Caco-2 (cell line): ENCODE measurements around the gene DTYMK. TPM values are rescaled to one million over a fixed set of nuclear protein-coding genes. Genes with fewer than 3 reads are reported as not detected.
A peak's percentile ranks its signal among the peaks of the same experiment; 100 is the strongest.

ENCODE experiments used
- BruUV-seq: library from RNA; stranded (reverse); fragments of 400-500 nt; replicated peaks from 2 replicates; lab custom pipeline; 2021; lab: Mats Ljungman, UMichigan
- CTCF ChIA-PET: fragments of 300-600 bp; sonication (Branson Sonifier 250); formaldehyde crosslinking; loops from one replicate; lab custom pipeline; 2022; ENCODE audit warnings: antibody characterized with exemption; lab: Charles Lee
- POLR2A ChIA-PET: fragments of 300-600 bp; sonication (Branson Sonifier 250); formaldehyde crosslinking; loops from one replicate; lab custom pipeline; 2022; ENCODE audit warnings: antibody characterized with exemption; lab: Charles Lee
- DNase-seq, 2 experiments: peaks; one replicate each; pipeline versions ENCODE4 v3.0.0 to v3.0.0-alpha.2; 2020 to 2022
- H3K27me3 ChIP-seq: replicated peaks from 2 replicates; pipeline ENCODE4 v1.6.0; 2011; ENCODE audit warnings: low read length; ENCODE audit not compliant: control insufficient read depth, insufficient read depth
- H3K36me3 ChIP-seq: 2 replicates; pipeline ENCODE4 v1.5.1; 2011; ENCODE audit warnings: low read length; ENCODE audit not compliant: control insufficient read depth, insufficient read depth
- H3K4me1 ChIP-seq: fragments of 250-450 bp; sonication (Bioruptor Pico); 2 replicates; pipeline ENCODE4 v1.5.1; 2020; ENCODE audit warnings: mild to moderate bottlenecking
- H3K4me3 ChIP-seq: 2 replicates; pipeline ENCODE4 v1.5.1; 2011; ENCODE audit warnings: low read depth, mild to moderate bottlenecking, control low read depth, low read length
- H3K9me3 ChIP-seq: fragments of 250-450 bp; sonication (Bioruptor Pico); 2 replicates; pipeline ENCODE4 v1.5.1; 2020; ENCODE audit warnings: mild to moderate bottlenecking, moderate library complexity
- H3K27ac Mint-ChIP-seq: one replicate; pipeline ENCODE4 v1.8.0; 2022; ENCODE audit warnings: mixed read lengths; ENCODE audit not compliant: unreplicated experiment
- H3K27me3 Mint-ChIP-seq: one replicate; pipeline ENCODE4 v1.8.0; 2022; ENCODE audit warnings: mixed read lengths; ENCODE audit not compliant: insufficient read depth, unreplicated experiment
- H3K36me3 Mint-ChIP-seq: one replicate; pipeline ENCODE4 v1.8.0; 2022; ENCODE audit warnings: mild to moderate bottlenecking, mixed read lengths; ENCODE audit not compliant: insufficient read depth, unreplicated experiment
- H3K4me1 Mint-ChIP-seq: one replicate; pipeline ENCODE4 v1.8.0; 2022; ENCODE audit warnings: low read depth, mixed read lengths; ENCODE audit not compliant: unreplicated experiment
- H3K4me3 Mint-ChIP-seq: one replicate; pipeline ENCODE4 v1.8.0; 2022; ENCODE audit warnings: mild to moderate bottlenecking, moderate library complexity, mixed read lengths; ENCODE audit not compliant: unreplicated experiment
- H3K9me3 Mint-ChIP-seq: one replicate; pipeline ENCODE4 v1.8.0; 2022; ENCODE audit warnings: mixed read lengths; ENCODE audit not compliant: unreplicated experiment
- CTCF ChIP-seq, 2 experiments: fragments of 200-600 bp in 1 of 2; IDR thresholded peaks; 1 replicate in 1 of 2; 2 replicates in 1 of 2; pipeline versions ENCODE4 v1.5.1 to v1.8.0; 2011 to 2022; ENCODE audit warnings: antibody characterized with exemption in 1 of 2, control low read depth in 1 of 2, inconsistent platforms in 1 of 2, low read depth in 1 of 2, low read length in 1 of 2, mild to moderate bottlenecking in 1 of 2, moderate library complexity in 1 of 2; ENCODE audit not compliant: insufficient read depth in 1 of 2, severe bottlenecking in 1 of 2, unreplicated experiment in 1 of 2
- intact Hi-C: fragments of 100-400 bp; cut with micrococcal nuclease; formaldehyde crosslinking; loops from one replicate; pipeline ENCODE4 v1.10.0; 2022; ENCODE audit not compliant: unreplicated experiment
- total RNA-seq: library from RNA; stranded (reverse); gene quantifications from 2 replicates; pipeline ENCODE4 v1.2.3, GENCODE V29; 2022

DTYMK gene
- total RNA-seq, 1 experiment from 2014 or later = 68.4 TPM

DNA sequence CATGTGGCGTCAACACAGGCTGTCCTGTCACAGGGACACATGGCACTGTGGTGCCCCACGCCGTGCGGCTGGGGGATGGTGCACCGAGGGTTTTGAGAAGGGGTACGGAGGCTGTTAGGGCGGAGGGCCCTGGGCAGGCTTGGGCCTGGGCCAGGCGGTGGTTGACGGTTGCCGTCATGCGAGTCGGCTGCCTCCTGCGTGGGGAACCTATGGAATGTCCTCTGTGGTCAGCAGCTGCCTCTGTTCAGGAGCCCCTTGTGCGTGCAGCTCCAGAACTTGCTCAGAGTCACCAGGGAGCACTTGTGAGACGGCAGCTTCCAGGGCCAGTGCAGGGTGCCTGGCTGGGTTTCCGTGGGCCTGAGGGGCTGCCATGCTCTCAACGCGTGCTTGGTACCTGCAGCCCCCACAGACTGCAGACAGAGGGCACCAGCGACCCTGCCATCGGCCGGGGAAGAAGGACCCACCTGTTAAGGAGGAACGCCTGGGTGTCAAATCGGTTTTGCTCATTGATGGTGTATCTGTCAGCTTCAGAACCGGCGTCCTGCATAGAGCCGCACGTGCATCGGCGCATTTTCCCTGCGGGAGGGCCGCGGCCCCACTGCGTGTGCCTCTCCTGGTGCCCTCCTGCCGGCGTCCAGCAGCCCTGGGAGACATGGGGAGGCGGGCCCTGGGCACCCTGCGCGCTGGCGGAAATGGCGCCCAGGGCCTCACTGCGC is 37.8 kb upstream of the DTYMK start:
- Mint-ChIP-seq H3K9me3 (no peaks in the 10 kb centered on the region), H3K4me3 (no peak overlapping the region), H3K36me3 (peaks cover 33% of the 10 kb centered on the region), H3K27me3 (no peaks in the 10 kb centered on the region), H3K4me1 (no peaks in the 10 kb centered on the region), H3K27ac (no peak overlapping the region)
- no peak overlapping the region for H3K4me3 ChIP-seq
- H3K4me1 ChIP-seq = no peaks in the 10 kb centered on the region
- H3K36me3 ChIP-seq = peaks cover 2% of the 10 kb centered on the region
- POLR2A ChIA-PET = no interaction called here
- no peaks in the 10 kb centered on the region for H3K27me3 ChIP-seq
- intact Hi-C loops = no loop called here
- CTCF ChIA-PET = no interaction called here
- TF ChIP-seq CTCF (IDR thresholded peaks at IDR 0.05; ENCODE audit: insufficient read depth in 1 of 2, low read depth in 1 of 2, low read length in 1 of 2, severe bottlenecking in 1 of 2, unreplicated experiment in 1 of 2) = peak in 1 of 2 experiments; percentile 4
- BruUV-seq = no TSS peak
- H3K9me3 ChIP-seq = 0 out of 2 replicates have a peak, but pooled peaks cover 3% of the 10 kb centered on the region
- no peak for DNase-seq

DNA sequence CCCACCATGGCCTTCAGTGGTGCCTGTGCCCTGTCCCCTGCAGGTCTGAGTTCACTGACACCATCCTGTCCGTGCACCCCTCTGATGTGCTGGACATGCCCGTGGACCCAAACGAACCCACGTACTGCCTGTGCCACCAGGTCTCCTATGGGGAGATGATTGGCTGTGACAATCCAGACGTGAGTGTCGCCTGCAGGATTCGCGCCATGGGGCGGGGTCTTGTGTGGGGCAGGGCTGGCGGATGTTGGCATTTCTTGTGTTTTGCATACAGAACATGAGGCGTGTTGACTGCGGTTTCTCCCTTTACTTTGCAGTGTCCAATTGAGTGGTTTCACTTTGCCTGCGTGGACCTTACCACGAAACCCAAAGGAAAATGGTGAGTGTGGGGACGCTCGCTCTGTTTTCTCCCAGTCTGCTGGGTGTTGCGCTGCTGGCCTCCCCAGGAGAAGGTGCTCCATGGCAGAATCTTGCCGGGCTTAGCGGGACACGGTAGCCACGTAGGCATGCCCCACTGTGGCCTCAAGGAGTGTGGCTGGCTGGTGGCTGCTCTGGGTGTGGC is 36.4 kb upstream of the DTYMK start:
- Histone ChIP-seq H3K4me3 (no peak overlapping the region), H3K27me3 (no peaks in the 10 kb centered on the region), H3K4me1 (no peaks in the 10 kb centered on the region), H3K36me3 (peaks cover 2% of the 10 kb centered on the region), H3K9me3 (0 out of 2 replicates have a peak, but pooled peaks cover 3% of the 10 kb centered on the region)
- Mint-ChIP-seq H3K4me1 (no peaks in the 10 kb centered on the region), H3K9me3 (no peaks in the 10 kb centered on the region), H3K27me3 (no peaks in the 10 kb centered on the region), H3K36me3 (peaks cover 38% of the 10 kb centered on the region), H3K4me3 (no peak overlapping the region), H3K27ac (no peak overlapping the region)
- TF ChIP-seq CTCF (IDR thresholded peaks at IDR 0.05; ENCODE audit: insufficient read depth in 1 of 2, low read depth in 1 of 2, low read length in 1 of 2, severe bottlenecking in 1 of 2, unreplicated experiment in 1 of 2) = no peak
- no peak for DNase-seq
- ChIA-PET POLR2A (no interaction called here), CTCF (no interaction called here)
- BruUV-seq = no TSS peak
- intact Hi-C loops = no loop called here

DNA sequence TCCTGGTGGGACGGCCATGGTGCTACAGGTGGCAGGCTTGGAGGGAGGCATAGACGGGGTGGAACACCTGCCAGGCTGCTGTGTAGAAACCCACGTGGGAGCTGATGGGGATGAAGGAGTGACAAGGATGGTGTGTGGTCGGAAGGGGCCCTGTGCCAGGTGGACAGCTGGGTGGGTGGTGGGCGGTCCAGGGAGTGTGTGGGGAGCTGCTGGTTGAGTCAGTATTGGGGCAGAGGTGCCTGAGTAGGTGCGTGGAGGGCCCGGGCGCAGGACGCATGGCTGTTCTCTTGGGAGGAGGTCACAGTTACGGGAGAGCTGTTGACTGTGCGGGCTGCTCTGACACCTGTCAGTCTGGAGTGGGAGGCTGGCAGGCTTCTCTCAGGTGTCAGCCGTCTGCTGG is 35.2 kb upstream of the DTYMK start:
- no peaks in the 10 kb centered on the region for H3K27me3 Mint-ChIP-seq
- H3K4me1 Mint-ChIP-seq = no peaks in the 10 kb centered on the region
- no peaks in the 10 kb centered on the region for H3K4me1 ChIP-seq
- POLR2A ChIA-PET = no interaction called here
- no peak overlapping the region for H3K4me3 ChIP-seq
- peaks cover 2% of the 10 kb centered on the region for H3K36me3 ChIP-seq
- no peak overlapping the region for H3K27ac Mint-ChIP-seq
- no peak for DNase-seq
- no peaks in the 10 kb centered on the region for H3K9me3 Mint-ChIP-seq
- H3K27me3 ChIP-seq = no peaks in the 10 kb centered on the region
- peaks cover 45% of the 10 kb centered on the region for H3K36me3 Mint-ChIP-seq
- no peak for TF ChIP-seq CTCF (IDR thresholded peaks at IDR 0.05; ENCODE audit: insufficient read depth in 1 of 2, low read depth in 1 of 2, low read length in 1 of 2, severe bottlenecking in 1 of 2, unreplicated experiment in 1 of 2)
- intact Hi-C loops = no loop called here
- H3K4me3 Mint-ChIP-seq = no peak overlapping the region
- BruUV-seq = no TSS peak
- H3K9me3 ChIP-seq = 0 out of 2 replicates have a peak, but pooled peaks cover 3% of the 10 kb centered on the region
- CTCF ChIA-PET = no interaction called here
